Measurements from ENCODE around the gene CDAN1. TPM values are rescaled to one million over a fixed set of nuclear protein-coding genes. Genes with fewer than 3 reads are reported as not detected.

CDAN1 gene
- 10 to 100 TPM in 2 of 3 donors, 1 to 10 TPM in 1; 9.2 to 22.5 (median 11.7) TPM for total RNA-seq
- long read RNA-seq, donor 1, full-length matches to known transcripts: 1 of 11 reads
- long read RNA-seq, donor 1, partial matches to known transcripts: 4 of 11 reads
- long read RNA-seq, donor 1, other reads (novel, unspliced or antisense): 6 of 11 reads
- long read RNA-seq, donor 2, partial matches to known transcripts: 0 of 1 reads
- long read RNA-seq, donor 2, other reads (novel, unspliced or antisense): 1 of 1 reads

- no peak for TF ChIP-seq CTCF (IDR thresholded peaks at IDR 0.05)
- intact Hi-C loops (cut with DNase I, micrococcal nuclease): no loop called here
- H3K9me3 ChIP-seq: no peaks in the 10 kb centered on the region
- H3K36me3 ChIP-seq (ENCODE audit: low read depth): peaks cover 3% of the 10 kb centered on the region
- peak within 1 kb of the TSS; percentile 78 for H3K4me3 ChIP-seq
- ATAC-seq (peak; percentile 98), DNase-seq (peak; percentile 93 to 96 (median 93))
- peaks cover 13% of the 10 kb centered on the region for H3K4me1 ChIP-seq (ENCODE audit: low read depth)
Observed at GRCh38 chr15:42736793-42737528, at the start of gene CDAN1. TSS of gene CDAN1 (minus strand) at chr15:42737128. CDS start at chr15:42737102, 26 bp downstream.

- H3K36me3 ChIP-seq (ENCODE audit: low read depth): no peaks in the 10 kb centered on the region
- H3K4me3 ChIP-seq: no peak overlapping the region
- intact Hi-C loops (cut with DNase I, micrococcal nuclease): no loop called here
- no peaks in the 10 kb centered on the region for H3K9me3 ChIP-seq
- no peaks in the 10 kb centered on the region for H3K4me1 ChIP-seq (ENCODE audit: low read depth)
- TF ChIP-seq CTCF (IDR thresholded peaks at IDR 0.05): no peak
- no peak for ATAC-seq
- no peak for DNase-seq
Observed at GRCh38 chr15:42785569-42785968, 48.6 kb upstream of the CDAN1 start.

GRCh38 chr15:42784705-42785104 lies 47.8 kb upstream of the CDAN1 start:
- no peaks in the 10 kb centered on the region for H3K9me3 ChIP-seq
- TF ChIP-seq CTCF (IDR thresholded peaks at IDR 0.05): no peak
- no peak for ATAC-seq
- no peak overlapping the region for H3K4me3 ChIP-seq
- no peak for DNase-seq
- no peaks in the 10 kb centered on the region for H3K36me3 ChIP-seq (ENCODE audit: low read depth)
- intact Hi-C loops (cut with DNase I, micrococcal nuclease): no loop called here
- no peaks in the 10 kb centered on the region for H3K4me1 ChIP-seq (ENCODE audit: low read depth)

DNA sequence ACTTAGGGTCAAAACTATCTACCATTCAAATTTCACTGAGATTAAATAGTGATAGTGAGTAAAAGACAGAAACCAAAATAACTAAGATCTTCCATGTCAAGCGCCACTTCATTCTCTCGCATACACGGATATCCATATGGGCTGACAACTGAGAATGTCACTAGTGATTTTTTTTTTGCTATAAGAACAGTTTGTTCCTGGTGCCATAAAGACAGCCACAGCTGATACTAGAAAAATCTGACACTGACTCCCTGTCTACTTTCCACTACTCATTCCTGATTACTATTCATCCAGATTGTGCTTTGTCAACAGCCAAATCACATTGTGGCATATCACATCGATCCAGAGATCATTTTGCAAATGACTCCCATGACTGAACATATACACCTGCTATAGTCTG lies 45.8 kb upstream of the CDAN1 start:
- Histone ChIP-seq H3K4me1 (ENCODE audit: low read depth) (no peaks in the 10 kb centered on the region), H3K36me3 (ENCODE audit: low read depth) (no peaks in the 10 kb centered on the region), H3K4me3 (no peak overlapping the region), H3K9me3 (no peaks in the 10 kb centered on the region)
- no peak for ATAC-seq
- intact Hi-C loops (cut with DNase I, micrococcal nuclease): no loop called here
- TF ChIP-seq CTCF (IDR thresholded peaks at IDR 0.05): no peak
- no peak for DNase-seq

DNA sequence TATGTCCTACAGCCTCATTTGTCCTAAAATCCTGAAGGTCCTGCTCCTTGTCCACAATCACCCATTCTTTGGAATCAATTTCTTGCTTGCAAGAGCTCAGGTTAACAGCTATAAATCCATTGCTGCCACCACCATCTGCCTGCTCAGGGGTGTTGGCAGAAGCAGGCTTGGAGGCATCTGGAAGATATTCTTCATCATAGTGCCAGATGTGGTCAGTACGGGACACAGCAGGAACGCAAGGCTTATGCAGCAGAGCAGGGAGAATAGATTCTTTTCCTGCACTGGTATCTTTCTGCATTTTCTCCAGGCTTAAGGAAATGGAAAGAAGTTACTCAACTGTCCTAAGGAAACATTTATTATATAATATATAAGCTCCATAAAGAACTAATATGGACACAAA lies 38.5 kb upstream of the CDAN1 start:
- Histone ChIP-seq H3K4me3 (no peak overlapping the region), H3K9me3 (no peaks in the 10 kb centered on the region), H3K36me3 (ENCODE audit: low read depth) (no peaks in the 10 kb centered on the region), H3K4me1 (ENCODE audit: low read depth) (no peaks in the 10 kb centered on the region)
- no peak for ATAC-seq
- no peak for DNase-seq
- TF ChIP-seq CTCF (IDR thresholded peaks at IDR 0.05): no peak
- intact Hi-C loops (cut with DNase I, micrococcal nuclease): no loop called here
